Colonic mucosa (tissue), 4 donors: ENCODE data around the gene LCLAT1. TPM values are rescaled to one million over a fixed set of nuclear protein-coding genes. Genes with fewer than 3 reads are reported as not detected.

Experiments
- DNase-seq: peaks from one replicate; pipeline ENCODE4 v3.0.0-alpha.2; 2020
- H3K27ac ChIP-seq: fragments of 200-600 bp; one replicate; pipeline ENCODE4 v1.8.0; 2021
- H3K27me3 ChIP-seq: fragments of 200-600 bp; one replicate; pipeline ENCODE4 v1.8.0; 2021
- H3K36me3 ChIP-seq: fragments of 200-600 bp; one replicate; pipeline ENCODE4 v1.8.0; 2021
- H3K4me1 ChIP-seq: fragments of 200-600 bp; one replicate; pipeline ENCODE4 v1.8.0; 2021; ENCODE audit warnings: mild to moderate bottlenecking
- H3K4me3 ChIP-seq: fragments of 200-600 bp; one replicate; pipeline ENCODE4 v1.8.0; 2021
- H3K9ac ChIP-seq, 2 donors: one replicate each; pipeline ENCODE4 v1.7.0; 2013; ENCODE audit warnings: control low read depth in 2 of 2, low read depth in 2 of 2, low read length in 2 of 2
- H3K9me3 ChIP-seq: fragments of 200-600 bp; one replicate; pipeline ENCODE4 v1.8.0; 2021
- CTCF ChIP-seq: fragments of 200-600 bp; IDR thresholded peaks from one replicate; pipeline ENCODE4 v1.8.0; 2022; ENCODE audit warnings: antibody characterized with exemption, mild to moderate bottlenecking
- intact Hi-C: fragments of 100-400 bp; cut with DNase I; formaldehyde crosslinking; loops from one replicate; pipeline ENCODE4 v1.14.1; 2022
- total RNA-seq, 2 donors: library from RNA; stranded (reverse); fragmentation: NEBNext Ultra II Directional in 1 of 2; extraction: Animal tissue kit (Norgen Biotek cat#: 25700) in 1 of 2; gene quantifications; one replicate each; pipeline ENCODE4 v1.2.1, GENCODE V29; 2021
- donor health status: healthy.
- donor health status: DM: no; HTN: no; CAD: no.
- donor health status: DM: no; HTN: no; CAD: no.

LCLAT1 gene
- total RNA-seq, 2 donors from 2014 or later = 20.0 to 25.5 TPM

- no peak for DNase-seq
- TF ChIP-seq CTCF = no peak
- H3K27ac ChIP-seq = no peak overlapping the region
Observed at GRCh38 chr2:30680121-30680520, 233.1 kb downstream of the LCLAT1 start.

DNA sequence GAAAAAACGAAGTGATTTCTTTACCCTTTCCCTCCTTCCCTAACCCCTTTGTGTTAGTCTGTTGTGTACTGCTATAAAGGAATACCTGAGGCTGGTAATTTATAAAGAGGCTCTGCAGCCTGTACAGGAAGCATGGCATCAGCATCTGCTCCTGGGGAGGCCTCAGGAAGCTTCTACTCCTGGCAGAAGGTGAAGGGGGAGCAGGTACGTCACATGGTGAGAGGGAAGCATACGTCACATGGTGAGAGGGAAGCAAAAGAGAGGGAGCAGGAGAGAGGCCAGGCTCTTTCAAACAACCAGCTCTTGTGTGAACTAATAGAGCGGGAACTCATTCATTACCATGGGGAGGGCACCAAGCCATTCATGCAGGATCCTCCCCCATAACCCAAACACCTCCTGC lies 234.0 kb downstream of the LCLAT1 start:
- Histone ChIP-seq H3K9ac (no peak overlapping the region), H3K36me3 (no peaks in the 10 kb centered on the region), H3K27ac (no peak overlapping the region), H3K9me3 (no peaks in the 10 kb centered on the region), H3K4me3 (no peak overlapping the region), H3K27me3 (no peaks in the 10 kb centered on the region), H3K4me1 (no peaks in the 10 kb centered on the region)
- no peak for TF ChIP-seq CTCF
- intact Hi-C loops = no loop called here
- no peak for DNase-seq

More at GRCh38 chr2:30680121-30680520, 233.1 kb downstream of the LCLAT1 start:
- intact Hi-C loops = no loop called here
- no peaks in the 10 kb centered on the region for H3K4me1 ChIP-seq
- H3K27me3 ChIP-seq = no peaks in the 10 kb centered on the region
- H3K9ac ChIP-seq = no peak overlapping the region
- no peaks in the 10 kb centered on the region for H3K36me3 ChIP-seq
- no peak overlapping the region for H3K4me3 ChIP-seq
- H3K9me3 ChIP-seq = no peaks in the 10 kb centered on the region

DNA sequence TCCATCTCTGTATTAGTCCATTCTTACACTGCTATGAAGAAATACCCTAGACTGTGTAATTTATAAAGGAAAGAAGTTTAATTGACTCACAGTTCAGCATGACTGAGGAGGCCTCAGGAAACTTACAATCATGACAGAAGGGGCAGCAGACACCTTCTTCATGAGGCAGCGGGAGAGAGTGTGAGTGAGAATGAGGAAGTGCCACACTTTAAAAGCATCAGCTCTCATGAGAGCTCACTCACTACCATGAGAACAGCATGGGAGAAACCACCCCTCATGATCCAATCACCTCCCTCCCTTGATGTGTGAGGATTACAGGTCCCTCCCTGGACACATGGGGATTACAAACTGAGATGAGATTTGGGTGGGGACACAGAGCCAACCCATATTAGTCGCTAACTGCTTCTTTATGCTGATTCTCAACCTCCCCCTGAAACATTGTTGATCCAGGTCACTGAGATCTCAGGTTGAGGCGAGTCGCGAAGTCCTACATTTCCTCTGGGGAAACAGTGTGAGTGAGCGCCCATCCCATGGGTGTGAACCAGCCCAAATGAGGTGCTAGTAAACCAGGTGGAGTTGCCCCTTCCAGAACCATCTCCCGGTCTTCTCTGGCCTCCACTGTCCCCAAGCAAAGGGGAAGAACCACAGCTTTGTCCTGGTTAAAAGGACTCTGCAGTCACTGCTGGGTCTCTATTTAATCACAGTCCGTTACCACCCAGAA lies 236.3 kb downstream of the LCLAT1 start:
- H3K9me3 ChIP-seq = no peaks in the 10 kb centered on the region
- no peaks in the 10 kb centered on the region for H3K36me3 ChIP-seq
- DNase-seq = no peak
- no peak overlapping the region for H3K4me3 ChIP-seq
- H3K27me3 ChIP-seq = no peaks in the 10 kb centered on the region
- H3K27ac ChIP-seq = no peak overlapping the region
- no peak for TF ChIP-seq CTCF
- H3K4me1 ChIP-seq = no peaks in the 10 kb centered on the region
- no peak overlapping the region for H3K9ac ChIP-seq
- intact Hi-C loops = no loop called here

DNA sequence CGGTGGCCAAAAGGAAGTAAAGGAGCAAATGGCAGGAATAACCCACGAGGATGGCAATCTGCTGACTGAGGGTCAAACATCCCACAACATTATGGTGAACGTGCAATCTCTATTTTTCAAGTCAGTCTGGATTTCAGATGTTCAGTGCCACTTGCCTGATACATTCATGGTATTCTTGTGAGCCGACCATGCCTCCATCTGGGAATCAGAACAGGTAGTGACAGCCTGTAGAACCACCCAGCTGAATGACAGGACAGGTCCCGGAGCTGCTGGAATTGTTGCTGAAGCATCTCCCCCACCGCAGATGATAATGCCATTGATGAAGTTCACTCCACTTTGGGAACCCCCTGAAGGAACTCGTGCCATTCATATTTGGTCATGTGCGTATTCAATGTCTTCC lies 237.0 kb downstream of the LCLAT1 start:
- Histone ChIP-seq H3K36me3 (no peaks in the 10 kb centered on the region), H3K4me3 (no peak overlapping the region), H3K27me3 (no peaks in the 10 kb centered on the region), H3K4me1 (no peaks in the 10 kb centered on the region), H3K27ac (no peak overlapping the region), H3K9me3 (no peaks in the 10 kb centered on the region), H3K9ac (no peak overlapping the region)
- no peak for TF ChIP-seq CTCF
- intact Hi-C loops = no loop called here
- DNase-seq = no peak

- no peak overlapping the region for H3K9ac ChIP-seq
- TF ChIP-seq CTCF = no peak
- H3K36me3 ChIP-seq = no peaks in the 10 kb centered on the region
- no peaks in the 10 kb centered on the region for H3K4me1 ChIP-seq
- no peaks in the 10 kb centered on the region for H3K9me3 ChIP-seq
- H3K27me3 ChIP-seq = no peaks in the 10 kb centered on the region
- no peak overlapping the region for H3K4me3 ChIP-seq
- intact Hi-C loops = no loop called here
- no peak for DNase-seq
- H3K27ac ChIP-seq = no peak overlapping the region
Observed at GRCh38 chr2:30684516-30684915, 237.5 kb downstream of the LCLAT1 start.
